ENCODE measurements around the gene FECH.
A peak's percentile ranks its signal among the peaks of the same experiment; 100 is the strongest.

The FECH gene

GRCh38 chr18:57587098-57587661 is 678 bp upstream of the FECH start:
- TF ChIP-seq MYNN (tag by site-specific recombination; IDR thresholded peaks at IDR 0.05; ENCODE audit: borderline replicate concordance) (no peak), PRDM1 (tag by site-specific recombination; IDR thresholded peaks at IDR 0.05) (0 out of 2 replicates have a peak, but pooled peaks have one; percentile 26)
- no peak overlapping the region for H3K4me3 ChIP-seq (ENCODE audit: low read depth, low read length)
- ChIA-PET POLR2A (interaction anchor here (1.0 to 1.2 kb wide), 2 partner anchors 12 to 34 kb away, joined by 3 read pairs; partner anchors contain the start of gene NARS1), CTCF (no interaction called here)
- peak overlapping the region; percentile 84 for H3K27ac ChIP-seq (ENCODE audit: extremely low read depth, low read depth, low read length)
- peaks cover 7% of the 10 kb centered on the region for H3K4me1 ChIP-seq (ENCODE audit: control insufficient read depth, insufficient read depth, low read length)
- H3K36me3 ChIP-seq (ENCODE audit: control insufficient read depth in 2 of 2, insufficient read depth in 1 of 2, low read length in 2 of 2), result peaks cover 3 to 6% of the 10 kb centered on the region in 2 experiments; a peak in 2 of 3 replicates
- no peaks in the 10 kb centered on the region for H3K9me3 ChIP-seq (ENCODE audit: control insufficient read depth, insufficient read depth, low read depth, low read length)

- POLR2A ChIA-PET, result interaction anchor here (0.6 kb wide), 1 partner anchor 37 kb away, joined by 3 read pairs; no protein-coding TSS in a partner anchor
- peak; percentile 31; the same call in 1 of the 2 replicates for TF ChIP-seq ZNF341 (tag by site-specific recombination; IDR thresholded peaks at IDR 0.05; ENCODE audit: low read depth)
- TF ChIP-seq ZBTB8A (tag by site-specific recombination; IDR thresholded peaks at IDR 0.05), result no peak
- TF ChIP-seq ZBTB17 (tag by site-specific recombination; IDR thresholded peaks at IDR 0.05), result no peak
- no peak for TF ChIP-seq YY1 (tag by site-specific recombination; IDR thresholded peaks at IDR 0.05)
- TF ChIP-seq ZNF335 (tag by site-specific recombination; conservative IDR thresholded peaks at IDR 0.05), result peak; percentile 74
- no peak for TF ChIP-seq ZFP41 (tag by site-specific recombination; IDR thresholded peaks at IDR 0.05; ENCODE audit: borderline replicate concordance)
- no peak for TF ChIP-seq ZNF169 (tag by site-specific recombination; IDR thresholded peaks at IDR 0.05)
- TF ChIP-seq ZNF513 (tag by site-specific recombination; IDR thresholded peaks at IDR 0.05), result peak; percentile 79
- CTCF ChIA-PET, result no interaction called here
- Histone ChIP-seq H3K4me3 (ENCODE audit: low read depth, low read length) (peak overlapping the region; percentile 76), H3K36me3 (ENCODE audit: control insufficient read depth in 2 of 2, insufficient read depth in 1 of 2, low read length in 2 of 2) (peaks cover 4 to 14% of the 10 kb centered on the region in 2 experiments; a peak in 2 of 3 replicates), H3K9me3 (ENCODE audit: control insufficient read depth, insufficient read depth, low read depth, low read length) (no peaks in the 10 kb centered on the region), H3K27ac (ENCODE audit: extremely low read depth, low read depth, low read length) (peak overlapping the region; percentile 84; the same call in 1 of the 2 replicates), H3K4me1 (ENCODE audit: control insufficient read depth, insufficient read depth, low read length) (peaks cover 7% of the 10 kb centered on the region)
Measured at GRCh38 chr18:57585855-57586250, 649 bp downstream of the FECH start.

GRCh38 chr18:57585421-57585820 is 1.1 kb downstream of the FECH start:
- peak overlapping the region; percentile 84; the same call in 1 of the 2 replicates for H3K27ac ChIP-seq (ENCODE audit: extremely low read depth, low read depth, low read length)
- H3K4me1 ChIP-seq (ENCODE audit: control insufficient read depth, insufficient read depth, low read length), result peaks cover 7% of the 10 kb centered on the region
- POLR2A ChIA-PET, result interaction anchor here (0.6 kb wide), 1 partner anchor 37 kb away, joined by 3 read pairs; no protein-coding TSS in a partner anchor
- no peaks in the 10 kb centered on the region for H3K9me3 ChIP-seq (ENCODE audit: control insufficient read depth, insufficient read depth, low read depth, low read length)
- H3K36me3 ChIP-seq (ENCODE audit: control insufficient read depth in 2 of 2, insufficient read depth in 1 of 2, low read length in 2 of 2), result peaks cover 4 to 18% of the 10 kb centered on the region in 2 experiments; a peak in 2 of 3 replicates
- peak overlapping the region; percentile 76 for H3K4me3 ChIP-seq (ENCODE audit: low read depth, low read length)
- CTCF ChIA-PET, result no interaction called here
- no peak for TF ChIP-seq ZBTB17 (tag by site-specific recombination; IDR thresholded peaks at IDR 0.05)
- TF ChIP-seq ZNF707 (tag by site-specific recombination; IDR thresholded peaks at IDR 0.05), result no peak
- TF ChIP-seq SP3 (tag by site-specific recombination; IDR thresholded peaks at IDR 0.05), result no peak
- no peak for TF ChIP-seq ZNF266 (tag by site-specific recombination; IDR thresholded peaks at IDR 0.05; ENCODE audit: low read depth)
- no peak for TF ChIP-seq ZNF768 (tag by site-specific recombination; IDR thresholded peaks at IDR 0.05)
- TF ChIP-seq PRDM2 (tag by site-specific recombination; IDR thresholded peaks at IDR 0.05; ENCODE audit: borderline replicate concordance), result no peak
- TF ChIP-seq ZSCAN18 (tag by site-specific recombination; IDR thresholded peaks at IDR 0.05), result no peak
- TF ChIP-seq ZNF585B (tag by site-specific recombination; IDR thresholded peaks at IDR 0.05), result no peak
- no peak for TF ChIP-seq MZF1 (tag by site-specific recombination; IDR thresholded peaks at IDR 0.05; ENCODE audit: borderline replicate concordance)
